ENCODE data around the gene LRRC7.

- TF ChIP-seq CTCF (IDR thresholded peaks at IDR 0.05; ENCODE audit: low read length): no peak
- no peak for TF ChIP-seq EZH2 (IDR thresholded peaks at IDR 0.05; ENCODE audit: borderline replicate concordance, low read length)
These were observed 484.2 kb downstream of the LRRC7 start for GRCh38 chr1:70051926-70052325.
